ENCODE results near the gene FHL1. TPM values are rescaled to one million over a fixed set of nuclear protein-coding genes. Genes with fewer than 3 reads are reported as not detected.

The FHL1 gene
- total RNA-seq, 1 donor from 2014 or later, result 337 TPM

DNA sequence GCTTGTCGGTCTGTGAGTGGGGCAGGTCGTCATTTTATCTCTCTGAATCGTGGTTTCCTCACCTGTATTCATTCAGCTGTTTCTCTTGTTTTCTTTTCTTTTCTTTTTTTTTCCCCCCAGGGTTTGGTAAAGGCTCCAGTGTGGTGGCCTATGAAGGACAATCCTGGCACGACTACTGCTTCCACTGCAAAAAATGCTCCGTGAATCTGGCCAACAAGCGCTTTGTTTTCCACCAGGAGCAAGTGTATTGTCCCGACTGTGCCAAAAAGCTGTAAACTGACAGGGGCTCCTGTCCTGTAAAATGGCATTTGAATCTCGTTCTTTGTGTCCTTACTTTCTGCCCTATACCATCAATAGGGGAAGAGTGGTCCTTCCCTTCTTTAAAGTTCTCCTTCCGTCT, 62.4 kb downstream of the FHL1 start:
- Histone ChIP-seq H3K4me3 (no peak overlapping the region), H3K27me3 (no peaks in the 10 kb centered on the region), H3K36me3 (peaks cover 0 to 5% of the 10 kb centered on the region in 2 donors), H3K9me3 (no peaks in the 10 kb centered on the region), H3K4me1 (peaks cover 23% of the 10 kb centered on the region), H3K27ac (no peak overlapping the region)
- TF ChIP-seq POLR2A (IDR thresholded peaks at IDR 0.05), result no peak
- DNase-seq (ENCODE audit: extremely low spot score in 2 of 2), result no peak
- intact Hi-C loops (cut with DNase I), result loop anchor here (2.0 to 5.0 kb wide), 2 partner anchors 37 to 47 kb away; no protein-coding TSS in a partner anchor

DNA sequence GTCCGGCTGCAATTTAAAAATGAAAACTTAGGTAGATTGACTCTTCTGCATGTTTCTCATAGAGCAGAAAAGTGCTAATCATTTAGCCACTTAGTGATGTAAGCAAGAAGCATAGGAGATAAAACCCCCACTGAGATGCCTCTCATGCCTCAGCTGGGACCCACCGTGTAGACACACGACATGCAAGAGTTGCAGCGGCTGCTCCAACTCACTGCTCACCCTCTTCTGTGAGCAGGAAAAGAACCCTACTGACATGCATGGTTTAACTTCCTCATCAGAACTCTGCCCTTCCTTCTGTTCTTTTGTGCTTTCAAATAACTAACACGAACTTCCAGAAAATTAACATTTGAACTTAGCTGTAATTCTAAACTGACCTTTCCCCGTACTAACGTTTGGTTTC, 62.9 kb downstream of the FHL1 start:
- H3K9me3 ChIP-seq, result no peaks in the 10 kb centered on the region
- H3K4me1 ChIP-seq, result peaks cover 19% of the 10 kb centered on the region
- H3K27me3 ChIP-seq, result no peaks in the 10 kb centered on the region
- no peak overlapping the region for H3K27ac ChIP-seq
- TF ChIP-seq POLR2AphosphoS5 (IDR thresholded peaks at IDR 0.05; ENCODE audit: insufficient read depth in 1 of 2, low read depth in 1 of 2) (no peak), POLR2A (IDR thresholded peaks at IDR 0.05) (no peak)
- TF ChIP-seq, protein P1, sequence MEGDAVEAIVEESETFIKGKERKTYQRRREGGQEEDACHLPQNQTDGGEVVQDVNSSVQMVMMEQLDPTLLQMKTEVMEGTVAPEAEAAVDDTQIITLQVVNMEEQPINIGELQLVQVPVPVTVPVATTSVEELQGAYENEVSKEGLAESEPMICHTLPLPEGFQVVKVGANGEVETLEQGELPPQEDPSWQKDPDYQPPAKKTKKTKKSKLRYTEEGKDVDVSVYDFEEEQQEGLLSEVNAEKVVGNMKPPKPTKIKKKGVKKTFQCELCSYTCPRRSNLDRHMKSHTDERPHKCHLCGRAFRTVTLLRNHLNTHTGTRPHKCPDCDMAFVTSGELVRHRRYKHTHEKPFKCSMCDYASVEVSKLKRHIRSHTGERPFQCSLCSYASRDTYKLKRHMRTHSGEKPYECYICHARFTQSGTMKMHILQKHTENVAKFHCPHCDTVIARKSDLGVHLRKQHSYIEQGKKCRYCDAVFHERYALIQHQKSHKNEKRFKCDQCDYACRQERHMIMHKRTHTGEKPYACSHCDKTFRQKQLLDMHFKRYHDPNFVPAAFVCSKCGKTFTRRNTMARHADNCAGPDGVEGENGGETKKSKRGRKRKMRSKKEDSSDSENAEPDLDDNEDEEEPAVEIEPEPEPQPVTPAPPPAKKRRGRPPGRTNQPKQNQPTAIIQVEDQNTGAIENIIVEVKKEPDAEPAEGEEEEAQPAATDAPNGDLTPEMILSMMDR (IDR thresholded peaks at IDR 0.05), result no peak
- intact Hi-C loops (cut with DNase I), result no loop called here
- DNase-seq (ENCODE audit: extremely low spot score in 2 of 2), result no peak
- H3K4me3 ChIP-seq, result no peak overlapping the region
- H3K36me3 ChIP-seq, result peaks cover 0 to 5% of the 10 kb centered on the region in 2 donors

DNA sequence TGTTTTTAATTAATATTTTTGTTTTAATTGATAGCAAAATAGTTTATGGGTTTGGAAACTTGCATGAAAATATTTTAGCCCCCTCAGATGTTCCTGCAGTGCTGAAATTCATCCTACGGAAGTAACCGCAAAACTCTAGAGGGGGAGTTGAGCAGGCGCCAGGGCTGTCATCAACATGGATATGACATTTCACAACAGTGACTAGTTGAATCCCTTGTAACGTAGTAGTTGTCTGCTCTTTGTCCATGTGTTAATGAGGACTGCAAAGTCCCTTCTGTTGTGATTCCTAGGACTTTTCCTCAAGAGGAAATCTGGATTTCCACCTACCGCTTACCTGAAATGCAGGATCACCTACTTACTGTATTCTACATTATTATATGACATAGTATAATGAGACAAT, 63.5 kb downstream of the FHL1 start:
- Histone ChIP-seq H3K27ac (no peak overlapping the region), H3K4me1 (peaks cover 18% of the 10 kb centered on the region), H3K36me3 (peaks cover 0 to 5% of the 10 kb centered on the region in 2 donors), H3K9me3 (no peaks in the 10 kb centered on the region), H3K4me3 (no peak overlapping the region), H3K27me3 (no peaks in the 10 kb centered on the region)
- DNase-seq (ENCODE audit: extremely low spot score in 2 of 2), result no peak
- intact Hi-C loops (cut with DNase I), result no loop called here
- TF ChIP-seq POLR2AphosphoS5 (IDR thresholded peaks at IDR 0.05; ENCODE audit: insufficient read depth in 1 of 2, low read depth in 1 of 2) (no peak), POLR2A (IDR thresholded peaks at IDR 0.05) (no peak)
- TF ChIP-seq, protein P1 (IDR thresholded peaks at IDR 0.05), result no peak

DNA sequence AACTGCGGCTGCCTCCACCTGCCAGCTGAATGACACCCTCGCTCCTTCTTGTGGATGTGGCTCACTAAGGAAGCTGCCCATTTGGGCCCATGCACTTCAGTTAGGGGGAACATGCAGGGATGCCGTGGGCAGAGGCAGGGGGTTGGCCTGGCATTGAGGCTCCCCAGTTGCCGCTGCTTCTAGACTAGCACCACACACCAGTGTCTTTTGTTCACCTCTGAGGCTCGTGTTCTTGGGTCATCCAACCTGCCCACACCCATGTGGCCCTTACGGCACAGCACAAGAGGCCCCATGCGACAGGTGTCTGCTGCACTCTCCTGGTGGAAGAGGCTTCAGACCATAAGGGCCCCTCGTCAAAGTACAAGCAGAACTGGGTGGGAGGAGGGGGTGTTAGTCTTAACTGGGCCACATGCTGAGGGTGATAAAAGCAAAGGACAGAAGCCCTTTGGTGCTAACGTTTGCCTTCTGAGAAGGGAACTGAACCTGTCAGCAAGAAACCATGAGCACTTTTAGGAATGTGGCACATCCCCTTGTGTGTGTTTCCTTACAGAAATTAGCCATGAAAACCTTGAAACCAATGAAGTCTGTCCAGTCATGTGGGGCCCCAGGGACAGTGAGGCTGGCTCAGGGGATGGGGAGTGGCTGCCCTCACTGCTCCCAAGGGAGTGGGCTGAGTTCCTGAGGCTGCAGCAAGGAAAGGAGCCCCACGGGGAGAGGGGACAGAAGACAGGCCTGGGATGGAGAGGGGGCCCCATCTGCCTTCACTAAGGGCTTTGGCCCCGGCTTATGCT, 64.6 kb downstream of the FHL1 start:
- intact Hi-C loops (cut with DNase I), result no loop called here
- TF ChIP-seq, protein P1 (IDR thresholded peaks at IDR 0.05), result no peak
- TF ChIP-seq POLR2A (IDR thresholded peaks at IDR 0.05) (no peak), POLR2AphosphoS5 (IDR thresholded peaks at IDR 0.05; ENCODE audit: insufficient read depth in 1 of 2, low read depth in 1 of 2) (peak in 1 of 2 donors; percentile 34)
- DNase-seq (ENCODE audit: extremely low spot score in 2 of 2), result no peak
- peaks cover 18% of the 10 kb centered on the region for H3K4me1 ChIP-seq
- H3K4me3 ChIP-seq, result no peak overlapping the region
- H3K27ac ChIP-seq, result no peak overlapping the region
- H3K9me3 ChIP-seq, result no peaks in the 10 kb centered on the region
- H3K27me3 ChIP-seq, result no peaks in the 10 kb centered on the region
- peaks cover 0 to 3% of the 10 kb centered on the region in 2 donors for H3K36me3 ChIP-seq

DNA sequence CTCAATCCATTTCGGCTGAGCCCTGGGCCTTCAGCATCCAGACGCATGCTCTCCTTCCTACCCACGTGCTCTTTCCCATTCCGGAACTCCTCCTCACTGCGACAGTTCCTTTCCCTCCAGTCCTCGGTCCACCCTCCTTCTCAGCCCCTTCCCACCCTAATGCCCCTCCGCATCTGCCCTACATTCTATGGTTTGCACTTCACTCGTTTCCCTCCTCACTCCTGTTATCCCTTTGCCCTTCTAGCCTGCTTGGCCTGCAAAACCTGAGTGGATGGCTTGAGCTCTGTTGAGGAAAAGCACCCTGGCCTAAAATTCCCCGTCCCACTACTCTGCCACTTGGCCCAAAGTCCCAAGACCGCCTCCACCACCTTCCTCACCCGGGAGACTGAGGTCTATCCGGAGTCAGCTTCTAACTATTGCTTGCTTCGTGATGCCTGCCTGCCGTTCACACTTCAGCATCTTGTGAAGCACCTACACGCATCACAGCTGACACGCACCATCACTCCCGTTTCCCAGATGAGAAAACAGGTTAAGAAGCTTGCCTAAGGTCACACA, 65.3 kb downstream of the FHL1 start:
- intact Hi-C loops (cut with DNase I), result no loop called here

More for the DNA sequence above, 65.3 kb downstream of the FHL1 start:
- no peak for DNase-seq (ENCODE audit: extremely low spot score in 2 of 2)
- H3K36me3 ChIP-seq, result no peaks in the 10 kb centered on the region
- no peak overlapping the region for H3K27ac ChIP-seq
- TF ChIP-seq POLR2AphosphoS5 (IDR thresholded peaks at IDR 0.05; ENCODE audit: insufficient read depth in 1 of 2, low read depth in 1 of 2) (no peak), POLR2A (IDR thresholded peaks at IDR 0.05) (no peak)
- TF ChIP-seq, protein P1 (IDR thresholded peaks at IDR 0.05), result no peak
- no peaks in the 10 kb centered on the region for H3K9me3 ChIP-seq
- H3K27me3 ChIP-seq, result no peaks in the 10 kb centered on the region
- H3K4me1 ChIP-seq, result peaks cover 18% of the 10 kb centered on the region
- no peak overlapping the region for H3K4me3 ChIP-seq
